Measurements from ENCODE around the gene CD27. TPM values are rescaled to one million over a fixed set of nuclear protein-coding genes. Genes with fewer than 3 reads are reported as not detected.

Gene CD27
- total and polyA plus RNA-seq, 9 of the 15 experiments (the other 6 are each of a cell fraction or from before 2014, with no cell fraction given), result 0.24 TPM; not detected in 8

DNA sequence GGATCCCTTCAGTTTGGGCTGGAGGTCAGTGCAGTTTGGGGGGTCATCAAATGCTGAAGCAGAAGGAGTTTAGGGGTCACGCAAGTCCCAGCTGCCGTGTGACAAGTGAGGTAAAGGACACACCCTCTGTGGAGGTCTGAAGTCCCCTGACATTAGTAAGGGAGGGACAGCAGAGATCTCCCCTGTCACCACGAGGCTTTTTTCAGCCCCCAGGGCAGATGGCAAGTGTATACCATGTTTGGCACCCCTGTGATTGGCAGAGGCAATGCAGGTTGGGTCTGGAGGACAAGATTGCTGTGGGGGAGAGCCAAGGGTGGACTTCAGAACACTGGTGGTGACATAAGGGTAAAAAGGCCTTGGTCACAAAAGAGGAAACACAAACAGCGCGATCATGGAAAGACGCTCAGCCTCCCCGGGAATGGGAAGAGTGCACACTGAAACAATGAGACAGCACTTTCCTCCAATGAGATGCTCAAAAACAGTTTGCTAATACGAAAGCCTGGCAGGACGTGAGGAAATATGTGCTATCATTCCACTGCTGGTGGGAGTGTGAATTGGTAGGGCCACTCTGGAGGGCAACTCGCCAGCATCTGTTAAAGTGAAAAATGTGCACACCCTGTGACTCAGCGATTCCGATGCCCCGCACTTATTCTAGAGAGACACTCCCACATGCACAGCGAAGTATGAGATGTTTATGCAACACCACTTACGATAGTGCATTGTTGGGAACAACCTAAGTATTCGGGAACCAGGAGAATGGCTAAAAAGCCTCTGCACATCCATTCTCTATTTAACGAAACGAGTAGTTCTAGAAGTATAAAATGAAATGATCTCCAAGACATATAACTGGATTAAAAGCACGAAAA, 14.4 kb upstream of the CD27 start (continued):
- TF ChIP-seq ESRRA (IDR thresholded peaks at IDR 0.05; ENCODE audit: borderline replicate concordance, low read depth), result no peak
- no peak for TF ChIP-seq LEF1 (IDR thresholded peaks at IDR 0.05)
- peak; percentile 73 for TF ChIP-seq SOX6 (IDR thresholded peaks at IDR 0.05)
- TF ChIP-seq, protein P1, sequence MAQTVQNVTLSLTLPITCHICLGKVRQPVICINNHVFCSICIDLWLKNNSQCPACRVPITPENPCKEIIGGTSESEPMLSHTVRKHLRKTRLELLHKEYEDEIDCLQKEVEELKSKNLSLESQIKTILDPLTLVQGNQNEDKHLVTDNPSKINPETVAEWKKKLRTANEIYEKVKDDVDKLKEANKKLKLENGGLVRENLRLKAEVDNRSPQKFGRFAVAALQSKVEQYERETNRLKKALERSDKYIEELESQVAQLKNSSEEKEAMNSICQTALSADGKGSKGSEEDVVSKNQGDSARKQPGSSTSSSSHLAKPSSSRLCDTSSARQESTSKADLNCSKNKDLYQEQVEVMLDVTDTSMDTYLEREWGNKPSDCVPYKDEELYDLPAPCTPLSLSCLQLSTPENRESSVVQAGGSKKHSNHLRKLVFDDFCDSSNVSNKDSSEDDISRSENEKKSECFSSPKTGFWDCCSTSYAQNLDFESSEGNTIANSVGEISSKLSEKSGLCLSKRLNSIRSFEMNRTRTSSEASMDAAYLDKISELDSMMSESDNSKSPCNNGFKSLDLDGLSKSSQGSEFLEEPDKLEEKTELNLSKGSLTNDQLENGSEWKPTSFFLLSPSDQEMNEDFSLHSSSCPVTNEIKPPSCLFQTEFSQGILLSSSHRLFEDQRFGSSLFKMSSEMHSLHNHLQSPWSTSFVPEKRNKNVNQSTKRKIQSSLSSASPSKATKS (CRISPR knock-in tag; IDR thresholded peaks at IDR 0.05), result no peak
- TF ChIP-seq SMAD3 (CRISPR knock-in tag; conservative IDR thresholded peaks at IDR 0.05), result no peak
- TF ChIP-seq, protein P2, sequence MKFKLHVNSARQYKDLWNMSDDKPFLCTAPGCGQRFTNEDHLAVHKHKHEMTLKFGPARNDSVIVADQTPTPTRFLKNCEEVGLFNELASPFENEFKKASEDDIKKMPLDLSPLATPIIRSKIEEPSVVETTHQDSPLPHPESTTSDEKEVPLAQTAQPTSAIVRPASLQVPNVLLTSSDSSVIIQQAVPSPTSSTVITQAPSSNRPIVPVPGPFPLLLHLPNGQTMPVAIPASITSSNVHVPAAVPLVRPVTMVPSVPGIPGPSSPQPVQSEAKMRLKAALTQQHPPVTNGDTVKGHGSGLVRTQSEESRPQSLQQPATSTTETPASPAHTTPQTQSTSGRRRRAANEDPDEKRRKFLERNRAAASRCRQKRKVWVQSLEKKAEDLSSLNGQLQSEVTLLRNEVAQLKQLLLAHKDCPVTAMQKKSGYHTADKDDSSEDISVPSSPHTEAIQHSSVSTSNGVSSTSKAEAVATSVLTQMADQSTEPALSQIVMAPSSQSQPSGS (CRISPR knock-in tag; IDR thresholded peaks at IDR 0.05), result no peak
- no peak for TF ChIP-seq NCOA6 (IDR thresholded peaks at IDR 0.05)
- TF ChIP-seq ZNF551 (CRISPR knock-in tag; IDR thresholded peaks at IDR 0.05), result no peak
- TF ChIP-seq C11orf30 (IDR thresholded peaks at IDR 0.05; ENCODE audit: low read depth), result peak; percentile 97
- TF ChIP-seq, protein P3, sequence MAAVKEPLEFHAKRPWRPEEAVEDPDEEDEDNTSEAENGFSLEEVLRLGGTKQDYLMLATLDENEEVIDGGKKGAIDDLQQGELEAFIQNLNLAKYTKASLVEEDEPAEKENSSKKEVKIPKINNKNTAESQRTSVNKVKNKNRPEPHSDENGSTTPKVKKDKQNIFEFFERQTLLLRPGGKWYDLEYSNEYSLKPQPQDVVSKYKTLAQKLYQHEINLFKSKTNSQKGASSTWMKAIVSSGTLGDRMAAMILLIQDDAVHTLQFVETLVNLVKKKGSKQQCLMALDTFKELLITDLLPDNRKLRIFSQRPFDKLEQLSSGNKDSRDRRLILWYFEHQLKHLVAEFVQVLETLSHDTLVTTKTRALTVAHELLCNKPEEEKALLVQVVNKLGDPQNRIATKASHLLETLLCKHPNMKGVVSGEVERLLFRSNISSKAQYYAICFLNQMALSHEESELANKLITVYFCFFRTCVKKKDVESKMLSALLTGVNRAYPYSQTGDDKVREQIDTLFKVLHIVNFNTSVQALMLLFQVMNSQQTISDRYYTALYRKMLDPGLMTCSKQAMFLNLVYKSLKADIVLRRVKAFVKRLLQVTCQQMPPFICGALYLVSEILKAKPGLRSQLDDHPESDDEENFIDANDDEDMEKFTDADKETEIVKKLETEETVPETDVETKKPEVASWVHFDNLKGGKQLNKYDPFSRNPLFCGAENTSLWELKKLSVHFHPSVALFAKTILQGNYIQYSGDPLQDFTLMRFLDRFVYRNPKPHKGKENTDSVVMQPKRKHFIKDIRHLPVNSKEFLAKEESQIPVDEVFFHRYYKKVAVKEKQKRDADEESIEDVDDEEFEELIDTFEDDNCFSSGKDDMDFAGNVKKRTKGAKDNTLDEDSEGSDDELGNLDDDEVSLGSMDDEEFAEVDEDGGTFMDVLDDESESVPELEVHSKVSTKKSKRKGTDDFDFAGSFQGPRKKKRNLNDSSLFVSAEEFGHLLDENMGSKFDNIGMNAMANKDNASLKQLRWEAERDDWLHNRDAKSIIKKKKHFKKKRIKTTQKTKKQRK (IDR thresholded peaks at IDR 0.05; ENCODE audit: borderline replicate concordance, low read depth, low read length), result no peak
- peak; percentile 88 for TF ChIP-seq SMARCE1 (IDR thresholded peaks at IDR 0.05)
- TF ChIP-seq, protein P4, sequence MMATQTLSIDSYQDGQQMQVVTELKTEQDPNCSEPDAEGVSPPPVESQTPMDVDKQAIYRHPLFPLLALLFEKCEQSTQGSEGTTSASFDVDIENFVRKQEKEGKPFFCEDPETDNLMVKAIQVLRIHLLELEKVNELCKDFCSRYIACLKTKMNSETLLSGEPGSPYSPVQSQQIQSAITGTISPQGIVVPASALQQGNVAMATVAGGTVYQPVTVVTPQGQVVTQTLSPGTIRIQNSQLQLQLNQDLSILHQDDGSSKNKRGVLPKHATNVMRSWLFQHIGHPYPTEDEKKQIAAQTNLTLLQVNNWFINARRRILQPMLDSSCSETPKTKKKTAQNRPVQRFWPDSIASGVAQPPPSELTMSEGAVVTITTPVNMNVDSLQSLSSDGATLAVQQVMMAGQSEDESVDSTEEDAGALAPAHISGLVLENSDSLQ (IDR thresholded peaks at IDR 0.05), result peak; percentile 41; the same call in 1 of the 2 replicates
- peak; percentile 42 for TF ChIP-seq EGR1 (conservative IDR thresholded peaks at IDR 0.05)
- TF ChIP-seq ZNF175 (CRISPR knock-in tag; IDR thresholded peaks at IDR 0.05; ENCODE audit: low read depth), result no peak
- TF ChIP-seq SRF (CRISPR knock-in tag; IDR thresholded peaks at IDR 0.05), result no peak; a peak in 1 of 4 replicates
- no peak for TF ChIP-seq TBP (optimal IDR thresholded peaks at IDR 0.05; ENCODE audit: low read depth, low read length)
- TF ChIP-seq HNRNPLL (IDR thresholded peaks at IDR 0.05; ENCODE audit: low read depth, low read length, poor library complexity, severe bottlenecking), result no peak
- no peak for TF ChIP-seq PTRF (tag; IDR thresholded peaks at IDR 0.05)
- TF ChIP-seq, protein P5, sequence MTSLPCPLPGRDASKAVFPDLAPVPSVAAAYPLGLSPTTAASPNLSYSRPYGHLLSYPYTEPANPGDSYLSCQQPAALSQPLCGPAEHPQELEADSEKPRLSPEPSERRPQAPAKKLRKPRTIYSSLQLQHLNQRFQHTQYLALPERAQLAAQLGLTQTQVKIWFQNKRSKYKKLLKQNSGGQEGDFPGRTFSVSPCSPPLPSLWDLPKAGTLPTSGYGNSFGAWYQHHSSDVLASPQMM (CRISPR knock-in tag; IDR thresholded peaks at IDR 0.05), result no peak
- TF ChIP-seq CHD2 (IDR thresholded peaks at IDR 0.05; ENCODE audit: low read depth, low read length), result no peak

Measured in K562 (cell line).